Prostate gland (tissue), 2 donors: ENCODE measurements around the gene ZFAND2B.

Experiments used
- POLR2AphosphoS5 ChIP-seq: sonication (generic); formaldehyde crosslinking; IDR thresholded peaks from one replicate; pipeline ENCODE4 v1.6.1; 2017; ENCODE audit warnings: antibody characterized with exemption
- TF ChIP-seq, protein P1 (sequence below), 4 experiments: fragments of 200-600 bp in 2 of 4; fragments of 450-650 bp in 2 of 4; sonication (generic) in 2 of 4; IDR thresholded peaks; 1 replicate in 3 of 4; 2 replicates in 1 of 4; pipeline ENCODE4 v1.5.1; 2016 to 2019; ENCODE audit warnings: antibody characterized with exemption in 4 of 4, mild to moderate bottlenecking in 2 of 4, moderate library complexity in 2 of 4

DNA sequence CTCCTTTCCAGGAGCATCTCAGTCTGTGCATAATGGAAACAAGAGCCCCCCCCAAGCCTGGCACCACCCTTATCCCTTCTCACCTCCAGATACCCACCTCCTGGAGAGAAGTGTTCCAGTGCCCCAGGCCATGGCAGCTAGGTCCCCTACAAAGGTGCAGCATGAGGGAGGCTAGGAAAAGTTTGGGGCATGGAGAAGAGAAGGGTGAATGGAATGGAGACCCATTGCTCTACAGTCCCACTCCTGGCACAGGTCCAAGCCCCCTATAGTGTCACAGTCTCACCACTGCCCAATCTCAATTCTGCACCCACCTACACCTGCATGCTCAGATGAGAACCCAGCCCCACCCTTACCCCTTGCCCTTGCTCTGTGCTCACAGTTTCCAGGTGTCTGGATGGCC is 37.6 kb upstream of the ZFAND2B start:
- TF ChIP-seq, protein P1, sequence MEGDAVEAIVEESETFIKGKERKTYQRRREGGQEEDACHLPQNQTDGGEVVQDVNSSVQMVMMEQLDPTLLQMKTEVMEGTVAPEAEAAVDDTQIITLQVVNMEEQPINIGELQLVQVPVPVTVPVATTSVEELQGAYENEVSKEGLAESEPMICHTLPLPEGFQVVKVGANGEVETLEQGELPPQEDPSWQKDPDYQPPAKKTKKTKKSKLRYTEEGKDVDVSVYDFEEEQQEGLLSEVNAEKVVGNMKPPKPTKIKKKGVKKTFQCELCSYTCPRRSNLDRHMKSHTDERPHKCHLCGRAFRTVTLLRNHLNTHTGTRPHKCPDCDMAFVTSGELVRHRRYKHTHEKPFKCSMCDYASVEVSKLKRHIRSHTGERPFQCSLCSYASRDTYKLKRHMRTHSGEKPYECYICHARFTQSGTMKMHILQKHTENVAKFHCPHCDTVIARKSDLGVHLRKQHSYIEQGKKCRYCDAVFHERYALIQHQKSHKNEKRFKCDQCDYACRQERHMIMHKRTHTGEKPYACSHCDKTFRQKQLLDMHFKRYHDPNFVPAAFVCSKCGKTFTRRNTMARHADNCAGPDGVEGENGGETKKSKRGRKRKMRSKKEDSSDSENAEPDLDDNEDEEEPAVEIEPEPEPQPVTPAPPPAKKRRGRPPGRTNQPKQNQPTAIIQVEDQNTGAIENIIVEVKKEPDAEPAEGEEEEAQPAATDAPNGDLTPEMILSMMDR (IDR thresholded peaks at IDR 0.05), result no peak
- no peak for TF ChIP-seq POLR2AphosphoS5
